K562 (cell line): Measurements from ENCODE around the gene S100A1. TPM values are rescaled to one million over a fixed set of nuclear protein-coding genes. Genes with fewer than 3 reads are reported as not detected.

Experiments
- ATF3 ChIP-seq, 2 experiments: fragments of 450-650 bp in 1 of 2; sonication (generic) in 1 of 2; formaldehyde crosslinking in 1 of 2; IDR thresholded peaks in 1 of 2; conservative IDR thresholded peaks in 1 of 2; 2 replicates each; pipeline versions ENCODE4 v1.6.1 to v1.8.1; 2016 to 2023; ENCODE audit warnings: mild to moderate bottlenecking in 2 of 2, moderate library complexity in 2 of 2, inconsistent platforms in 1 of 2, missing genetic modification reagents in 1 of 2
- EGR1 ChIP-seq: fragments of 450-650 bp; conservative IDR thresholded peaks from 2 replicates; pipeline ENCODE4 v1.6.1; 2017; ENCODE audit warnings: mild to moderate bottlenecking
- GMEB1 ChIP-seq: fragments of 250-450 bp; sonication (Bioruptor Pico); IDR thresholded peaks from 2 replicates; pipeline ENCODE4 v1.4.0; 2020; ENCODE audit warnings: mild to moderate bottlenecking
- HBP1 ChIP-seq: fragments of 450-650 bp; formaldehyde crosslinking; IDR thresholded peaks from 2 replicates; pipeline ENCODE4 v1.4.0; 2022; ENCODE audit warnings: missing genetic modification characterization
- HSF4 ChIP-seq: fragments of 250-450 bp; sonication (Bioruptor Pico); IDR thresholded peaks from 2 replicates; pipeline ENCODE4 v2.1.2; 2022; ENCODE audit warnings: mild to moderate bottlenecking, moderate library complexity, borderline replicate concordance
- IFI16 ChIP-seq: fragments of 250-450 bp; sonication (Bioruptor Pico); IDR thresholded peaks from 2 replicates; pipeline ENCODE4 v2.1.2; 2022; ENCODE audit warnings: mild to moderate bottlenecking, inconsistent platforms
- MNT ChIP-seq, 2 experiments: fragments of 450-650 bp; conservative IDR thresholded peaks; 2 replicates each; pipeline ENCODE4 v1.6.1; 2017; ENCODE audit warnings: mild to moderate bottlenecking in 2 of 2, moderate library complexity in 2 of 2
- NFRKB ChIP-seq: fragments of 450-650 bp; IDR thresholded peaks from 2 replicates; pipeline ENCODE4 v1.6.1; 2016; ENCODE audit warnings: low read depth
- NONO ChIP-seq, 2 experiments: fragments of 200-400 bp in 1 of 2; fragments of 450-650 bp in 1 of 2; formaldehyde crosslinking in 1 of 2; IDR thresholded peaks; 2 replicates each; pipeline ENCODE4 v1.6.1; 2017; ENCODE audit warnings: low read depth in 2 of 2, mild to moderate bottlenecking in 2 of 2, moderate library complexity in 2 of 2, low read length in 1 of 2
- NR2C1 ChIP-seq, 2 experiments: fragments of 450-650 bp; IDR thresholded peaks; 2 replicates each; pipeline ENCODE4 v1.6.1; 2017; ENCODE audit warnings: mild to moderate bottlenecking in 2 of 2, antibody characterized with exemption in 1 of 2, inconsistent platforms in 1 of 2, missing compliant biosample characterization in 1 of 2, missing genetic modification characterization in 1 of 2
- TSC22D4 ChIP-seq: fragments of 450-650 bp; IDR thresholded peaks from 2 replicates; pipeline ENCODE4 v1.6.1; 2016; ENCODE audit warnings: missing genetic modification characterization, missing biosample characterization, control low read depth
- XRCC5 ChIP-seq: fragments of 200-400 bp; formaldehyde crosslinking; IDR thresholded peaks from 2 replicates; pipeline ENCODE4 v1.6.1; 2017; ENCODE audit warnings: low read depth, mild to moderate bottlenecking, low read length
- ZBTB2 ChIP-seq: fragments of 450-650 bp; IDR thresholded peaks from 2 replicates; pipeline ENCODE4 v1.6.1; 2016; ENCODE audit warnings: antibody characterized with exemption
- ZBTB8A ChIP-seq: fragments of 450-650 bp; IDR thresholded peaks from 2 replicates; pipeline ENCODE4 v1.6.1; 2018; ENCODE audit warnings: mild to moderate bottlenecking, moderate library complexity; ENCODE audit not compliant: partially characterized antibody
- ZFP36 ChIP-seq: fragments of 150-350 bp; IDR thresholded peaks from 2 replicates; pipeline ENCODE4 v1.6.1; 2018; ENCODE audit warnings: low read length, low read depth; ENCODE audit not compliant: partially characterized antibody
- ZFX ChIP-seq: sonication (generic); formaldehyde crosslinking; IDR thresholded peaks from 2 replicates; pipeline ENCODE4 v1.8.0; 2022; ENCODE audit warnings: mild to moderate bottlenecking, missing genetic modification reagents, moderate library complexity
- ZNF121 ChIP-seq: sonication (generic); formaldehyde crosslinking; conservative IDR thresholded peaks from 2 replicates; pipeline ENCODE4 v1.8.0; 2022; ENCODE audit warnings: missing genetic modification reagents
- ZNF436 ChIP-seq: fragments of 250-450, 450-650 bp; sonication (Bioruptor Pico); formaldehyde crosslinking; IDR thresholded peaks from 2 replicates; pipeline ENCODE4 v1.7.0; 2020; ENCODE audit warnings: mild to moderate bottlenecking
- ZNF584 ChIP-seq: fragments of 200-800 bp; sonication (Bioruptor generic); IDR thresholded peaks from 2 replicates; pipeline ENCODE4 v1.6.1; 2016; ENCODE audit warnings: low read depth, mild to moderate bottlenecking, missing genetic modification characterization, missing compliant biosample characterization
- ZNF655 ChIP-seq: fragments of 250-450 bp; sonication (Bioruptor Pico); IDR thresholded peaks from 2 replicates; pipeline ENCODE4 v1.5.0; 2021
- polyA plus RNA-seq, 8 experiments: library from polyadenylated mRNA; depleted of rRNA in 4 of 8; stranded (reverse) in 5 of 8; unstranded in 3 of 8; fragments of >200 nt; fragmentation: Nextera tagmentation in 2 of 8; fragmentation: Illumina TruSeq in 1 of 8; extraction: Ambion mirVana in 2 of 8; extraction: Trizol in 1 of 8; gene quantifications; 2 replicates each; pipeline versions ENCODE4 v1.2.1 to v1.2.3, GENCODE V29; 2011 to 2014; ENCODE audit warnings: inconsistent platforms in 1 of 8, missing spikeins in 1 of 8
- total RNA-seq, 7 experiments: library from RNA; depleted of rRNA in 6 of 7; stranded (reverse); fragments of >200 nt in 6 of 7; fragmentation: Illumina TruSeq in 2 of 7; extraction: Trizol in 2 of 7; gene quantifications; 2 replicates each; pipeline versions ENCODE4 v1.2.1 to v1.2.3, GENCODE V29; 2011 to 2021; ENCODE audit warnings: low replicate concordance in 1 of 7

S100A1 gene
- total and polyA plus RNA-seq, 9 of the 15 experiments (the other 6 are each of a cell fraction or from before 2014, with no cell fraction given) = 0.44 to 30.1 (median 12.7) TPM

GRCh38 chr1:153609585-153609907 lies 18.7 kb upstream of the S100A1 start (continued):
- TF ChIP-seq GMEB1 (no peak), ZBTB2 (no peak), NR2C1 (IDR thresholded peaks at IDR 0.05) (peak; percentile 49; the same call in 1 of the 2 replicates), NR2C1 (tag; IDR thresholded peaks at IDR 0.05) (no peak), HSF4 (CRISPR knock-in tag) (no peak), ZFP36 (no peak), NFRKB (no peak), ZFX (CRISPR knock-in tag) (no peak), ZNF584 (CRISPR knock-in tag) (no peak), ZNF436 (no peak), MNT (conservative IDR thresholded peaks at IDR 0.05) (no peak), ZNF655 (no peak), ATF3 (IDR thresholded peaks at IDR 0.05) (0 out of 2 replicates have a peak, but pooled peaks have one; percentile 3), ATF3 (CRISPR knock-in tag; conservative IDR thresholded peaks at IDR 0.05) (no peak), NONO (IDR thresholded peaks at IDR 0.05; ENCODE audit: low read depth in 2 of 2, low read length in 1 of 2) (no peak), HBP1 (CRISPR knock-in tag) (no peak), XRCC5 (no peak), ZNF121 (CRISPR knock-in tag) (no peak), EGR1 (peak; percentile 48), IFI16 (CRISPR knock-in tag) (no peak), ZBTB8A (no peak), TSC22D4 (tag) (no peak)
